ENCODE data around the gene LSM4. TPM values are rescaled to one million over a fixed set of nuclear protein-coding genes. Genes with fewer than 3 reads are reported as not detected.

The LSM4 gene
- total and polyA plus RNA-seq, 2 of the 13 experiments (the other 11 are each of a cell fraction or from before 2014, with no cell fraction given), result 65.8 to 166 TPM

GRCh38 chr19:18328340-18329034, 5.6 kb upstream of the LSM4 start (continued):
- no peak for TF ChIP-seq SNAPC4 (CRISPR knock-in tag; IDR thresholded peaks at IDR 0.05)
- TF ChIP-seq MXD4 (CRISPR knock-in tag; IDR thresholded peaks at IDR 0.05), result 0 out of 2 replicates have a peak, but pooled peaks have one; percentile 48
- TF ChIP-seq MTERF4 (CRISPR knock-in tag; IDR thresholded peaks at IDR 0.05), result no peak
- no peak for TF ChIP-seq HOXD1 (CRISPR knock-in tag; IDR thresholded peaks at IDR 0.05)
- TF ChIP-seq ASH2L (IDR thresholded peaks at IDR 0.05; ENCODE audit: insufficient read length, low read depth, low read length), result no peak
- peak; percentile 25; the same call in 1 of the 2 replicates for TF ChIP-seq TFDP1 (CRISPR knock-in tag; IDR thresholded peaks at IDR 0.05; ENCODE audit: borderline replicate concordance)
- TF ChIP-seq ZNF672 (CRISPR knock-in tag; IDR thresholded peaks at IDR 0.05), result no peak
- TF ChIP-seq PATZ1 (CRISPR knock-in tag; IDR thresholded peaks at IDR 0.05), result peak; percentile 18; the same call in 1 of the 2 replicates
- peak; percentile 86 for TF ChIP-seq POLR2AphosphoS5 (IDR thresholded peaks at IDR 0.05; ENCODE audit: low read depth, low read length)
- peak; percentile 27; the same call in 1 of the 2 replicates for TF ChIP-seq GATAD2A (CRISPR knock-in tag; IDR thresholded peaks at IDR 0.05)
- no peak for TF ChIP-seq ZNF775 (CRISPR knock-in tag; IDR thresholded peaks at IDR 0.05; ENCODE audit: borderline replicate concordance)
- no peak for TF ChIP-seq TFE3 (CRISPR knock-in tag; IDR thresholded peaks at IDR 0.05)
- TF ChIP-seq ZBTB42 (CRISPR knock-in tag; IDR thresholded peaks at IDR 0.05), result no peak
- TF ChIP-seq KMT2A (CRISPR knock-in tag; IDR thresholded peaks at IDR 0.05), result no peak
- TF ChIP-seq STAG1 (CRISPR knock-in tag; IDR thresholded peaks at IDR 0.05), result peak; percentile 75
- TF ChIP-seq RFXAP (CRISPR knock-in tag; IDR thresholded peaks at IDR 0.05; ENCODE audit: borderline replicate concordance), result peak; percentile 92
- peak; percentile 25; the same call in 1 of the 2 replicates for TF ChIP-seq CREM (IDR thresholded peaks at IDR 0.05)
- no peak for TF ChIP-seq CREM (CRISPR knock-in tag; IDR thresholded peaks at IDR 0.05)
- TF ChIP-seq EP300 (IDR thresholded peaks at IDR 0.05; ENCODE audit: low read depth in 2 of 2, low read length in 2 of 2), result 0 out of 4 replicates have a peak, but pooled peaks of 1 of the 2 experiments have one; percentile 9
- TF ChIP-seq EP300 (CRISPR knock-in tag; IDR thresholded peaks at IDR 0.05; ENCODE audit: borderline replicate concordance), result no peak
